Measurements from ENCODE around the gene STOML2.

The STOML2 gene

DNA sequence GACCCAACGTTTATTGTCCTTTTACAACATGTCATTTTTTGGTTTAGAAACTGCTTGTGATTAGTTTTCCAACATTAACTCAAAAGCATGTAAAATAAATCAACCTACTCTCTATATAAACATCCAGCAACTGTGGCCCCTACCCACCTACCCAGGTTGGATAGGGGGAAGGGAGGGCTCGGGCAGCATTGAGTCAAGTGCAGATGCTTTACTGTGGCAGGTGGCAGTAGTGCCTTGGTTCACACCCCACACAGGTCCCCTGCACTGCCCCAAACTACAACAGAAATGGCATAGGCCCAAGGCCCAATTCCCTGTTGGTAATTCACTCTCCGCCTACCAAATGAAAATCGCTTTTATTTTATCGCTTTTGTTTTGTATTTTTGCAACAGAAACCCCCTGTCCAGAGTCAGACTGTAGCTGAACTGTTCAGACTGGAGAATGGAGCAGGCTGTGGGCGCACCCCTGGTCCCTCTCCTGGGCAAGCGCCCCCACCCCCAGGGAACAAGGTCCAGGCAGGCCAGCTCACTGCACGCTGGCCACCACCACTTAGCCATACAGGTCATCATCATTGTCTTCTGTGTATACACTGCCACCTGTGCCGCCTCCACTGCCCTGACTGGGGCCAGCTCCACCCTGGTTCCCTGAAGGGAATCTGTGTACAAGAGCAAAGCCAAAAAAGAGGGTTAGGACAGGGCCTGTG is 46.2 kb downstream of the STOML2 start:
- Histone ChIP-seq H3K9ac (ENCODE audit: low read length) (no peak overlapping the region), H3K36me3 (ENCODE audit: control insufficient read depth, insufficient read depth, low read length) (peaks cover 54% of the 10 kb centered on the region), H3K27me3 (ENCODE audit: control insufficient read depth, insufficient read depth, low read length) (no peaks in the 10 kb centered on the region), H3K27ac (ENCODE audit: low read depth, low read length) (no peak overlapping the region), H3K4me1 (ENCODE audit: control insufficient read depth, insufficient read depth, low read length) (no peaks in the 10 kb centered on the region), H3K4me3 (ENCODE audit: low read length) (no peak overlapping the region)

- Histone ChIP-seq H3K9ac (ENCODE audit: low read length) (no peak overlapping the region), H3K27me3 (ENCODE audit: control insufficient read depth, insufficient read depth, low read length) (no peaks in the 10 kb centered on the region), H3K4me3 (ENCODE audit: low read length) (no peak overlapping the region), H3K4me1 (ENCODE audit: control insufficient read depth, insufficient read depth, low read length) (peaks cover 5% of the 10 kb centered on the region), H3K36me3 (ENCODE audit: control insufficient read depth, insufficient read depth, low read length) (peaks cover 40% of the 10 kb centered on the region), H3K27ac (ENCODE audit: low read depth, low read length) (no peak overlapping the region)
These were observed 47.9 kb downstream of the STOML2 start for GRCh38 chr9:35054871-35055644.

- no peak overlapping the region for H3K9ac ChIP-seq (ENCODE audit: low read length)
- peaks cover 5% of the 10 kb centered on the region for H3K4me1 ChIP-seq (ENCODE audit: control insufficient read depth, insufficient read depth, low read length)
- H3K27ac ChIP-seq (ENCODE audit: low read depth, low read length): no peak overlapping the region
- H3K4me3 ChIP-seq (ENCODE audit: low read length): no peak overlapping the region
- H3K27me3 ChIP-seq (ENCODE audit: control insufficient read depth, insufficient read depth, low read length): no peaks in the 10 kb centered on the region
- peaks cover 33% of the 10 kb centered on the region for H3K36me3 ChIP-seq (ENCODE audit: control insufficient read depth, insufficient read depth, low read length)
These were observed 48.6 kb downstream of the STOML2 start for GRCh38 chr9:35054185-35054835.

DNA sequence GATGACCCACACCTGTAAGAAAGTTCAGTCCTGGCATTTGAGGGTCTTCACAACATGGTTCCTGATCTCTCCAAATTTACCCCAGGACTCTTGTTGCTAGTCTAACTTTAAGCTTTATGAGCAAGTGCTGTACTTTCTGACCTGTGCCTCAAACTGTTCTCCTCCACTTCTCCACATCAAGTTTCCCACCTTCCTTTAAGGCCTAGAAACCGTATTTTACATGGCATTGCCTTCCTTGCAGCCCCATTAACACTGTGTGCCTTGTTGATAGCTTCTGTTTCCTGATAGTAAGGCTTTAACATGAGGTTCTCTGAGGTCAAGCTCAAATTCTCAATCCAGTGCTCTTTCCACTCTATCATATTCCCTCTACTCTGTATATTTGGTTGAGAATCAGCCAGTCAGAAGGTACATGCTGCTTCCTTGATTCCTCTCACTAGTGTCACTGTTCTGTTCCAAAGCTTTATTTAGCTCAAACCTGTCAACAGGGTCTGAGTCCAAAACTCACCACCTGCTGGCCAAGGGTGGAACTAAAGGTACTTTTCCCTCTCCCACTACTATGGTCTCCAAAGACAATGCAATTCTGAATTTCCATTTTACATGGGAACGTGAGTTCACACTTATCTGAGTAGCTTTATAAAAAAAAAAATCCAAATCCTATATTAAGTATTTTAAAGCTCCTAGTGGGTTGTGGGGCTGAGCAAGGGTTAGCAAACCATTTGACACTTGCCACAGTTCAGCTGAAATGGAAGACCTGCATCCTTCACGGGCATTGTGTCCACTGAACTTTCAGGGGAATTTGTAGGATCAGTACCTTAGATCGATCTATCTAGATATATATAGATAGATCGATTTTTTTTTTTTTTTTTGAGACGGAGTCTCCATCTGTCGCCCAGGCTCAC is 51.6 kb downstream of the STOML2 start:
- Histone ChIP-seq H3K27ac (ENCODE audit: low read depth, low read length) (peak overlapping the region; percentile 15), H3K27me3 (ENCODE audit: control insufficient read depth, insufficient read depth, low read length) (no peaks in the 10 kb centered on the region), H3K36me3 (ENCODE audit: control insufficient read depth, insufficient read depth, low read length) (peaks cover 6% of the 10 kb centered on the region), H3K4me3 (ENCODE audit: low read length) (no peak overlapping the region), H3K9ac (ENCODE audit: low read length) (no peak overlapping the region), H3K4me1 (ENCODE audit: control insufficient read depth, insufficient read depth, low read length) (peaks cover 5% of the 10 kb centered on the region)

Data from rectal smooth muscle tissue (tissue), 1 donor.